Trophoblast cell (in vitro differentiated cells and primary cell): ENCODE data around the gene KRTAP10-4.
A peak's percentile ranks its signal among the peaks of the same experiment; 100 is the strongest.
"Not testable (repeated sequence)": the region's sequence is repeated elsewhere in the genome, so short reads cannot be mapped to it uniquely, and the experiment has no call there.

Experiments used
- DNase-seq, 2 donors: peaks; one replicate each; pipeline ENCODE4 v3.0.0-alpha.2; 2016
- H2AFZ ChIP-seq: 2 replicates; pipeline ENCODE4 v1.6.1; 2013; ENCODE audit warnings: low read length, moderate library complexity, mild to moderate bottlenecking; ENCODE audit not compliant: insufficient read depth, poor library complexity
- H2AK5ac ChIP-seq: 2 replicates; pipeline ENCODE4 v1.6.1; 2013; ENCODE audit warnings: mild to moderate bottlenecking, low read length
- H2BK120ac ChIP-seq: 2 replicates; pipeline ENCODE4 v1.6.1; 2013; ENCODE audit warnings: low read length, mild to moderate bottlenecking, moderate library complexity; ENCODE audit not compliant: insufficient read depth, poor library complexity
- H2BK12ac ChIP-seq: 2 replicates; pipeline ENCODE4 v1.6.1; 2013; ENCODE audit warnings: mild to moderate bottlenecking, low read length, moderate library complexity
- H2BK5ac ChIP-seq: 2 replicates; pipeline ENCODE4 v1.6.1; 2013; ENCODE audit warnings: low read length, low read depth, moderate library complexity, mild to moderate bottlenecking; ENCODE audit not compliant: poor library complexity
- H3K14ac ChIP-seq: 2 replicates; pipeline ENCODE4 v1.6.1; 2013; ENCODE audit warnings: mild to moderate bottlenecking, low read length
- H3K18ac ChIP-seq: 2 replicates; pipeline ENCODE4 v1.6.1; 2013; ENCODE audit warnings: mild to moderate bottlenecking, low read length
- H3K23ac ChIP-seq: 2 replicates; pipeline ENCODE4 v1.6.1; 2013; ENCODE audit warnings: low read length
- H3K27ac ChIP-seq: 2 replicates; pipeline ENCODE4 v1.5.1; 2013; ENCODE audit warnings: low read depth, mild to moderate bottlenecking, inconsistent platforms, low read length, moderate library complexity
- H3K27me3 ChIP-seq: 2 replicates; pipeline ENCODE4 v1.6.1; 2013; ENCODE audit warnings: inconsistent platforms, mild to moderate bottlenecking, low read length, moderate library complexity; ENCODE audit not compliant: insufficient read depth
- H3K36me3 ChIP-seq, 2 experiments: 1 replicate in 1 of 2; 2 replicates in 1 of 2; pipeline ENCODE4 v1.6.1; 2013; ENCODE audit warnings: low read length in 2 of 2, mild to moderate bottlenecking in 2 of 2, moderate library complexity in 1 of 2; ENCODE audit not compliant: insufficient read depth in 2 of 2, control insufficient read depth in 1 of 2
- H3K4ac ChIP-seq: 2 replicates; pipeline ENCODE4 v1.6.1; 2013; ENCODE audit warnings: low read depth, mild to moderate bottlenecking, low read length, moderate library complexity
- H3K4me1 ChIP-seq, 2 experiments: 1 replicate in 1 of 2; 2 replicates in 1 of 2; pipeline ENCODE4 v1.6.1; 2013; ENCODE audit warnings: low read length in 2 of 2, mild to moderate bottlenecking in 2 of 2, moderate library complexity in 1 of 2; ENCODE audit not compliant: insufficient read depth in 2 of 2, control insufficient read depth in 1 of 2
- H3K4me2 ChIP-seq: 2 replicates; pipeline ENCODE4 v1.6.1; 2013; ENCODE audit warnings: inconsistent platforms, mild to moderate bottlenecking, low read length, moderate library complexity
- H3K4me3 ChIP-seq: 2 replicates; pipeline ENCODE4 v1.5.1; 2013; ENCODE audit warnings: mild to moderate bottlenecking, low read depth, low read length, inconsistent platforms
- H3K79me1 ChIP-seq: one replicate; pipeline ENCODE4 v1.6.1; 2013; ENCODE audit warnings: low read length
- H3K79me2 ChIP-seq: 2 replicates; pipeline ENCODE4 v1.6.1; 2013; ENCODE audit warnings: low read length, mild to moderate bottlenecking; ENCODE audit not compliant: control insufficient read depth, insufficient read depth, poor library complexity
- H3K9ac ChIP-seq: 2 replicates; pipeline ENCODE4 v1.6.1; 2013; ENCODE audit warnings: mild to moderate bottlenecking, low read length
- H3K9me3 ChIP-seq: 2 replicates; pipeline ENCODE4 v1.6.1; 2013; ENCODE audit warnings: low read depth, mild to moderate bottlenecking, control low read depth, inconsistent platforms, low read length; ENCODE audit not compliant: insufficient read depth
- H4K12ac ChIP-seq: 2 replicates; pipeline ENCODE4 v1.6.1; 2013; ENCODE audit warnings: low read depth, mild to moderate bottlenecking, low read length, moderate library complexity
- H4K8ac ChIP-seq: 2 replicates; pipeline ENCODE4 v1.6.1; 2013; ENCODE audit warnings: low read depth, mild to moderate bottlenecking, low read length, moderate library complexity
- H4K91ac ChIP-seq: one replicate; pipeline ENCODE4 v1.6.1; 2013; ENCODE audit warnings: low read depth, mild to moderate bottlenecking, low read length, moderate library complexity
- WGBS: extraction: QIAGEN DNeasy Blood & Tissue Kit; methylation state at CpG from one replicate; pipeline ENCODE4 v1.1.7; 2013; ENCODE audit warnings: missing lambda C conversion rate; ENCODE audit not compliant: insufficient read length, insufficient coverage; ENCODE audit errors: extremely low coverage; 5-methylcytosine and 5-hydroxymethylcytosine counted together

KRTAP10-4 gene

GRCh38 chr21:44579056-44579832 is 5.7 kb downstream of the KRTAP10-4 start:
- no CpG with 5 or more reads among the region's 22 CpGs for WGBS
- Histone ChIP-seq H3K27ac (no peak overlapping the region), H4K8ac (no peak overlapping the region), H3K79me1 (no peaks in the 10 kb centered on the region), H4K12ac (no peak overlapping the region), H3K4me2 (no peak overlapping the region), H3K4me1 (no peaks in the 10 kb centered on the region), H3K4ac (no peak overlapping the region), H2BK120ac (no peak overlapping the region), H2BK5ac (no peak overlapping the region), H3K9ac (no peak overlapping the region), H3K9me3 (peaks cover 16% of the 10 kb centered on the region), H4K91ac (no peak overlapping the region), H2BK12ac (no peak overlapping the region), H3K14ac (no peak overlapping the region), H3K79me2 (no peaks in the 10 kb centered on the region), H3K36me3 (no peaks in the 10 kb centered on the region), H3K18ac (no peak overlapping the region), H3K23ac (no peak overlapping the region), H3K27me3 (no peaks in the 10 kb centered on the region), H3K4me3 (no peak overlapping the region), H2AFZ (no peak overlapping the region), H2AK5ac (no peak overlapping the region)
- no peak for DNase-seq

DNA sequence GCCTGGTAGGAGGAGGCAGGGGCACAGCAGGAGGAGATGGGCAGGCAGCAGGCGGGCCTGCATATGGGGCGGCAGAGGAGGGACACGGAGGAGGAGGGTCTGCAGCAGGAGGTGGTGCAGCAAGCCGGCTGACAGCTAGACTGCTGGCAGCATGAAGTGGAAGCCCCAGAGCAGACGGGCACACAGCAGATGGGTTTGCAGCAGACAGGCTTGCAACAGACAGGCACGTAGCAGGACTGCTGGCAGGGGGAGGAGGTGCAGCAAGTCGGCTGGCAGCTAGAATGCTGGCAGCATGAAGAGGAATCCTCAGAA is 6.3 kb downstream of the KRTAP10-4 start:
- Histone ChIP-seq H2BK12ac (no peak overlapping the region), H3K9ac (no peak overlapping the region), H3K14ac (no peak overlapping the region), H3K27me3 (no peaks in the 10 kb centered on the region), H3K79me2 (no peaks in the 10 kb centered on the region), H2BK120ac (no peak overlapping the region), H3K4me1 (no peaks in the 10 kb centered on the region), H2AFZ (no peak overlapping the region), H3K4ac (no peak overlapping the region), H3K4me2 (no peak overlapping the region), H3K23ac (no peak overlapping the region), H4K91ac (no peak overlapping the region), H3K27ac (no peak overlapping the region), H3K18ac (no peak overlapping the region), H3K79me1 (no peaks in the 10 kb centered on the region), H2BK5ac (no peak overlapping the region), H3K9me3 (peaks cover 16% of the 10 kb centered on the region), H3K4me3 (peak overlapping the region; percentile 18), H4K8ac (no peak overlapping the region), H4K12ac (no peak overlapping the region), H2AK5ac (no peak overlapping the region), H3K36me3 (no peaks in the 10 kb centered on the region)
- no peak for DNase-seq
- no CpG with 5 or more reads among the region's 7 CpGs for WGBS

DNA sequence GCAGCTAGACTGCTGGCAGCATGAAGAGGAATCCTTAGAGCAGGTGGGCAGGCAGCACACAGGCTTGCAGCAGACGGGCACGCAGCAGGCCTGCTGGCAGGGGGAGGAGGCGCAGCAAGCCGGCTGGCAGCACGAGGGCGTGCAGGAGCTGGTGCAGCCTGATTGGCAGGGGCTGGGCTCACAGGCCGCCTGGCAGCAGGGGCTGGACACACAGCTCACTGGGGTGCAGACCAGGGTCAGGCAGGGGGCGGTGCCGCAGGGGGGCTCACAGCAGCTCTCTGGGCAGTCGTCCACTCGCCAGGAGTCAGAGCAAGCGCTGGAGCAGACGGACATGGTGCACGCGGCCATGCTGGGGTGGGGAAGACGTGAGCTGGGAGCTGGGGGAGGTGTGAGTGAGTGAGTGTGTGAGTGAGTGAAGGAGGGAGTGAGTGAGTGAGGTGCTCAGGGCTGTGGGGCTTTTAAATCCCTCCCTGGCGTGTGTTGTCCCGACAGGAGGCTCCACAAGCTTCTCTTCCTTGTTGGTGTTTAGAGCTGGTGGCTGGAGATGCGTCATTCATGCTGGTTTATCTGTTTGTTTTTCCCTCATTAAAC is 6.8 kb downstream of the KRTAP10-4 start, which contains the start of gene KRTAP10-5:
TSS of gene KRTAP10-5 (minus strand) at position 374 of the 591 bp plus-strand sequence. CDS start at position 348, 26 bp downstream.
- not testable (repeated sequence) for H3K36me3 ChIP-seq, H2BK5ac ChIP-seq, H3K18ac ChIP-seq, H2BK12ac ChIP-seq, H3K79me1 ChIP-seq, DNase-seq, H4K91ac ChIP-seq, H4K8ac ChIP-seq, H3K27ac ChIP-seq, H2AFZ ChIP-seq, H3K4me2 ChIP-seq, H3K4ac ChIP-seq, H3K4me1 ChIP-seq, H3K9ac ChIP-seq, H4K12ac ChIP-seq, H2BK120ac ChIP-seq, H3K79me2 ChIP-seq, H3K27me3 ChIP-seq, H3K14ac ChIP-seq, H3K23ac ChIP-seq, H2AK5ac ChIP-seq
- H3K4me3 ChIP-seq: peak within 1 kb of the TSS; percentile 18
- peaks cover 16% of the 10 kb centered on the region for H3K9me3 ChIP-seq
- no CpG with 5 or more reads among the region's 19 CpGs for WGBS

GRCh38 chr21:44581158-44581557 is 7.6 kb downstream of the KRTAP10-4 start:
- H3K27ac ChIP-seq: no peak overlapping the region
- WGBS: no CpG with 5 or more reads among the region's 3 CpGs

More at GRCh38 chr21:44581158-44581557, 7.6 kb downstream of the KRTAP10-4 start:
- no peak overlapping the region for H3K9ac ChIP-seq
- no peaks in the 10 kb centered on the region for H3K4me1 ChIP-seq
- peaks cover 14% of the 10 kb centered on the region for H3K9me3 ChIP-seq
- no peaks in the 10 kb centered on the region for H3K27me3 ChIP-seq
- H3K79me1 ChIP-seq: no peaks in the 10 kb centered on the region
- H3K14ac ChIP-seq: no peak overlapping the region
- no peak overlapping the region for H2BK120ac ChIP-seq
- no peak overlapping the region for H2AK5ac ChIP-seq
- H3K23ac ChIP-seq: no peak overlapping the region
- H3K4me3 ChIP-seq: no peak overlapping the region
- no peaks in the 10 kb centered on the region for H3K36me3 ChIP-seq
- no peak overlapping the region for H4K12ac ChIP-seq
- no peak overlapping the region for H4K91ac ChIP-seq
- no peak overlapping the region for H2BK12ac ChIP-seq
- H3K4ac ChIP-seq: no peak overlapping the region
- H2AFZ ChIP-seq: no peak overlapping the region
- DNase-seq: no peak
- H3K79me2 ChIP-seq: no peaks in the 10 kb centered on the region
- no peak overlapping the region for H3K4me2 ChIP-seq
- no peak overlapping the region for H2BK5ac ChIP-seq
- H3K18ac ChIP-seq: no peak overlapping the region
- no peak overlapping the region for H4K8ac ChIP-seq
